ENCODE results near the gene VAV1. TPM values are rescaled to one million over a fixed set of nuclear protein-coding genes. Genes with fewer than 3 reads are reported as not detected.

VAV1 gene
- total RNA-seq, 1 donor from 2014 or later: 2.6 TPM

Small RNA genes within 50 kb of the gene (microRNA-seq; reads per million reads assigned to microRNA genes)
- gene MIR6791 (ENCODE audit: borderline number of aligned reads): not detected

Other genes with a start within 250 kb of the VAV1 start
- 1.0 TPM for gene TNFSF9, start 241.7 kb upstream of the VAV1 start, total RNA-seq
- gene CD70, start 181.6 kb upstream of the VAV1 start, total RNA-seq: not detected
- gene TNFSF14, start 102.5 kb upstream of the VAV1 start, total RNA-seq: 1.5 TPM
- gene C3, start 52.1 kb upstream of the VAV1 start, total RNA-seq: 398 TPM
- 28.1 TPM for gene GPR108, start 35.1 kb upstream of the VAV1 start, total RNA-seq
- 151 TPM for gene TRIP10, start 33.0 kb upstream of the VAV1 start, total RNA-seq
- 0.15 TPM for gene SH2D3A, start 5.3 kb upstream of the VAV1 start, total RNA-seq
- 0.30 TPM for gene ADGRE1, start 114.9 kb downstream of the VAV1 start, total RNA-seq
- not detected for gene MBD3L2B, start 248.7 kb downstream of the VAV1 start, total RNA-seq